NCI-H748 treated with DMSO at 0.1 percent for 48 hours (cell line): ENCODE data around the gene RAB1B.

Source experiments
- DNase-seq: peaks from one replicate; lab custom pipeline; 2025; lab: John Stamatoyannopoulos, UW

RAB1B gene

DNA sequence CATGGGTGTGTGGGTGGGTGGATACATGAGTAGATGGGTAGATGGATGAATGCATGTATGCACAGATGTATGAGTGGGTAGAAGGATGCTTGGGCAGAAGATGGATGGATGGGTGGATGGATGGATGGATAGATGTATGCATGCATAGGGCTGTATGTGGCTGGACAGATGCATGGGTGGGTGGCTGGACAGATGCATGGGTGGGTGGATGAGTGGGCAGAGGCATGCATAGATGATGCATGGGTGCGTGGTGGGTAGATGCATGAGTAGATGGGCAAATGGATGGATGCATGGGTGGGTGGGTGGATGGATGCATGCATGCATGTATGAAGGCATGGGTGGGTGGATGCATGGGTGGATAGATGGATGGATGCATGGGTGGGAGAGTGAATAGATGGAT is 55.2 kb downstream of the RAB1B start:
- DNase-seq = no peak

DNA sequence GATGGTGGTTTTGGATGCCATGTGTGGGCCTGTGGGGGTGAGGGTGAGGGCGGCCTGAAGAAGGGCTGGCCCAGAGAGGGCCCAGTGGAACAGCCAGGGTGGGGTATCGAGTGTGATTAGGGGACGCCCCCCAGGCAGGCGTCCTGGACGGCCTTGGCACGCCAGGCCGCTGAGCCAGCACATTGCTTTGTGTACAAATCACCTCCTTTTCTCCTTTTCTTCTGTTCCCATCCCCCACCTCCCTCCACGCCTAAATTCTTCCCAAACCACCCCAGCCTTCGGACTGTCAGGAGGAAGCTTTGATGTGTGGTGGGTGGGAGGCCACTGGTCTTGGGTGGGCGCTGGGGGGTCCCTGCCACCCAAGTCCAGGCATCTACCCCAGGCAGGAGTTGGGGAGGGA is 56.2 kb downstream of the RAB1B start:
- no peak for DNase-seq

DNA sequence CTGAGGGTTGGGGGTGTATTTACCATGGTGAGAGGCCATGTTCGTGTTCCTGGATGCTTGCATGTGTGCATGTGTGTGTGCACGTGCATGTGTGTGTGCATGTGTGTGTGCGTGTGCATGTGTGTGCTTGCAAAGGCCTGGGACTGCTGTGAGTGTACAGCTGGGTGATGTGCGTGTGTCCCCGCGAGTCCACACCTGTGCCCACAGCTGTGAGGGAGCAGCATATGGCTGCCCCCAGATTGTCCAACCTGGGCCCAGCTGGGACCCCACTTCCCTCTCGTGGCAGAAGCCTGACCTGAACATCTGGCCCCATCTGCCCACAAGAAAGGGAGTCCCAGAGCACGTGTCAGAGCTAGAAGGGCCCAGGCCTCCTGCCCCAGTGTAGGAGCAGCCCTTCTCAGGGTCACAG is 56.8 kb downstream of the RAB1B start:
- DNase-seq = no peak

DNA sequence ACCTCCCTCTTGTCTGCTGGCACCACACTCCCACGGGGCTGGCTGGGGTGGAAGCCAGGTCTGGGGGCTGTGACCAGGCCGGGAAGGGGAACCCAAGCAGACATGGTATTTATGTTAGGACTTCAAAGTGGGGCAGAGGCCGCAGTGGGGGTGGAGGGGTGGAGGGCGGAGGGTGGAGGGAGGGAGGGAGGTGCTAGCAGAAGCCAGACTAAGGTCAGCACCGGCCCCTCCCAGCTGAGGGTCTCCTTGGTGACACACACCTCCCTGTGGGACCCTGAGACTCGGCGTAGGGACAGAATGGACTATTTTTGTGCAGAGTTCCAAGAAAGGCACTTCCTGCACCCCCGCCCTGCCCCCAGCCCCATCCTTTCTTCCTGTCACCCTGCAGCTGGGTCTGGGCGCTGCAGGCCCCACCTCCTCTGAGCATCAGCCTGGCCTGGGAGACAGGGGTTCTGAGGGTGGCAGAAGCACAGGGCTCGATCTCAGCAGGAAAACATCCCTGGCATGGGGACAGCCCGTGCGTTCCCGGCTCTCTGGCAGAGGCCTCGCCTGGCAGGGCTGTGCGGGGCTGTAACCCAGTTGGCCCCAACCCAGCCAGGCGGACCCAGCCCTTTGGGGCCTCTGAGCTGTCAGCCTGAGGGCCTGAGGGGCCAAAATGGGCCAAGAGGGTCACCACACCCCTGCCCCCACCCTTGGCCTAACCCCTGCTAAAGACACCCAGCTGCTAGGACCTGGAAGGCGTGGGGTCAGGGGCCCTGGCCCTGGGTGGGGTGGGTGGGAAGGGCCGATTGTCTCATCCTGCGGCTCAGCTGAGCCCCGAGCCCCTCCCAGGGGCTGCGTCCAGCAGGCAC is 58.0 kb downstream of the RAB1B start:
- DNase-seq = no peak
